ENCODE data around the gene PLEKHH1.
A peak's percentile ranks its signal among the peaks of the same experiment; 100 is the strongest.

Gene PLEKHH1

GRCh38 chr14:67490196-67490595, 42.9 kb upstream of the PLEKHH1 start:
- H3K27ac ChIP-seq = no peak overlapping the region
- TF ChIP-seq CTCF (IDR thresholded peaks at IDR 0.05) (no peak), ZFX (IDR thresholded peaks at IDR 0.05; ENCODE audit: borderline replicate concordance) (no peak)

GRCh38 chr14:67491285-67491684, 41.8 kb upstream of the PLEKHH1 start:
- H3K27ac ChIP-seq = no peak overlapping the region

GRCh38 chr14:67491741-67492507, 41.2 kb upstream of the PLEKHH1 start:
- peak overlapping the region; percentile 17; the same call in 1 of the 2 replicates for H3K27ac ChIP-seq
- no peak for TF ChIP-seq ZFX (IDR thresholded peaks at IDR 0.05; ENCODE audit: borderline replicate concordance)
- TF ChIP-seq CTCF (IDR thresholded peaks at IDR 0.05) = no peak

More at GRCh38 chr14:67491285-67491684, 41.8 kb upstream of the PLEKHH1 start:
- no peak for TF ChIP-seq CTCF (IDR thresholded peaks at IDR 0.05)
- no peak for TF ChIP-seq ZFX (IDR thresholded peaks at IDR 0.05; ENCODE audit: borderline replicate concordance)

GRCh38 chr14:67492538-67492937, 40.6 kb upstream of the PLEKHH1 start:
- H3K27ac ChIP-seq = peak overlapping the region; percentile 17; the same call in 1 of the 2 replicates
- TF ChIP-seq ZFX (IDR thresholded peaks at IDR 0.05; ENCODE audit: borderline replicate concordance) (no peak), CTCF (IDR thresholded peaks at IDR 0.05) (no peak)

- TF ChIP-seq CTCF (IDR thresholded peaks at IDR 0.05) (no peak), ZFX (IDR thresholded peaks at IDR 0.05; ENCODE audit: borderline replicate concordance) (no peak)
- H3K27ac ChIP-seq = 0 out of 2 replicates have a peak overlapping the region, but pooled peaks have one; percentile 17
These were observed 39.9 kb upstream of the PLEKHH1 start for GRCh38 chr14:67493092-67493717.

- no peak for TF ChIP-seq CTCF (IDR thresholded peaks at IDR 0.05)
- TF ChIP-seq ZFX (IDR thresholded peaks at IDR 0.05; ENCODE audit: borderline replicate concordance) = no peak
- no peak overlapping the region for H3K27ac ChIP-seq
These were observed 37.3 kb upstream of the PLEKHH1 start for GRCh38 chr14:67495827-67496226.

- no peak overlapping the region for H3K27ac ChIP-seq
- no peak for TF ChIP-seq ZFX (IDR thresholded peaks at IDR 0.05; ENCODE audit: borderline replicate concordance)
- no peak for TF ChIP-seq CTCF (IDR thresholded peaks at IDR 0.05)
These were observed 35.9 kb upstream of the PLEKHH1 start for GRCh38 chr14:67497216-67497615.
